ENCODE measurements around the gene PNKD.
A peak's percentile ranks its signal among the peaks of the same experiment; 100 is the strongest.

PNKD gene

DNA sequence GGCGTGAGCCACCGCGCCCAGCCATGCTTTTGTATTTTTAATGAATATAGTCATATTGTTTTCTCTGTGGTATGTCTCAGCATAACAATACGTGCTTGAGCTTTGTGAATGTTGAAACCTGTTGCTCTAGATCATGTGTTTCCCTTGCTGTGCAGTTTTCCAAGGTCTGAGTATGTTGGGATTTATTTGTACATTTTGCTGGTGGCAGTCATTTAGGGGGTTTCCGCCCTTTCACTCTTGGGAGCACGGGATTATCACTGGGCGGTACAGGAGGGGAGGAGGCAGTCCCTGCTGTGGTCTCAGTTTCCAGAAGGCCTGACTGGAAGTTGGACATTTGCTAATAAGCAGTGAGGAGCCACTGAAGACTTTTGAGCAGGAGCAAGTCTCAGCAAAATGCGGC, 61.4 kb downstream of the PNKD start:
- H3K4me3 ChIP-seq (ENCODE audit: low read depth, low read length) = peak overlapping the region; percentile 77
- TF ChIP-seq MYC (IDR thresholded peaks at IDR 0.05; ENCODE audit: low read depth, low read length) = no peak
- TF ChIP-seq, protein P1, sequence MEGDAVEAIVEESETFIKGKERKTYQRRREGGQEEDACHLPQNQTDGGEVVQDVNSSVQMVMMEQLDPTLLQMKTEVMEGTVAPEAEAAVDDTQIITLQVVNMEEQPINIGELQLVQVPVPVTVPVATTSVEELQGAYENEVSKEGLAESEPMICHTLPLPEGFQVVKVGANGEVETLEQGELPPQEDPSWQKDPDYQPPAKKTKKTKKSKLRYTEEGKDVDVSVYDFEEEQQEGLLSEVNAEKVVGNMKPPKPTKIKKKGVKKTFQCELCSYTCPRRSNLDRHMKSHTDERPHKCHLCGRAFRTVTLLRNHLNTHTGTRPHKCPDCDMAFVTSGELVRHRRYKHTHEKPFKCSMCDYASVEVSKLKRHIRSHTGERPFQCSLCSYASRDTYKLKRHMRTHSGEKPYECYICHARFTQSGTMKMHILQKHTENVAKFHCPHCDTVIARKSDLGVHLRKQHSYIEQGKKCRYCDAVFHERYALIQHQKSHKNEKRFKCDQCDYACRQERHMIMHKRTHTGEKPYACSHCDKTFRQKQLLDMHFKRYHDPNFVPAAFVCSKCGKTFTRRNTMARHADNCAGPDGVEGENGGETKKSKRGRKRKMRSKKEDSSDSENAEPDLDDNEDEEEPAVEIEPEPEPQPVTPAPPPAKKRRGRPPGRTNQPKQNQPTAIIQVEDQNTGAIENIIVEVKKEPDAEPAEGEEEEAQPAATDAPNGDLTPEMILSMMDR (IDR thresholded peaks at IDR 0.05; ENCODE audit: low read depth, low read length) = no peak
- TF ChIP-seq POLR2A (IDR thresholded peaks at IDR 0.05; ENCODE audit: extremely low read depth, insufficient read length) = no peak
- TF ChIP-seq, protein P2, sequence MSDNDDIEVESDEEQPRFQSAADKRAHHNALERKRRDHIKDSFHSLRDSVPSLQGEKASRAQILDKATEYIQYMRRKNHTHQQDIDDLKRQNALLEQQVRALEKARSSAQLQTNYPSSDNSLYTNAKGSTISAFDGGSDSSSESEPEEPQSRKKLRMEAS (IDR thresholded peaks at IDR 0.05; ENCODE audit: low read depth, low read length) = no peak
- peak; percentile 57 for DNase-seq (ENCODE audit: low read depth)

DNA sequence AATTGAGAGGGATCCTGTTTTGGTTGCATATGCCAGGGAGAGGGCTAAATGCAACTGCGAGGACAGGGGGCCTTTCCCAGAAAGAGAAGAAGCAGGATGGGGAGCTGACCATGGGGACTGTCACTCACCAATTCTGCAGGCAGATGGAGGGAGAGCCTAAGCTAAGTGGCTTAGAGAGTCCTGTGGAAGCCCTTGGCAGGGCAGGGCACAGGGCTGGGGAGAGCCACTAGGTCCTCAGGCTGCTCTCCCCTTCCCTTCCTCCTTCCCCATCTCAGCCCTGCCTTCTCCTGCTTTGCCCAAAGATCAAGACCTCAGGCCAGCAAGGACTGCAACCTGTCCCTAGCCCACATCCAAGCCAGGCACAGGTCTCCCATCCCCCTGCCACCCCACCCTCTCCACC, 62.0 kb downstream of the PNKD start:
- peak overlapping the region; percentile 77 for H3K4me3 ChIP-seq (ENCODE audit: low read depth, low read length)
- TF ChIP-seq, protein P1 (IDR thresholded peaks at IDR 0.05; ENCODE audit: low read depth, low read length) = no peak
- TF ChIP-seq POLR2A (IDR thresholded peaks at IDR 0.05; ENCODE audit: extremely low read depth, insufficient read length) = no peak
- TF ChIP-seq, protein P2 (IDR thresholded peaks at IDR 0.05; ENCODE audit: low read depth, low read length) = 0 out of 2 replicates have a peak, but pooled peaks have one; percentile 30
- peak; percentile 36; the same call in 1 of the 2 replicates for TF ChIP-seq MYC (IDR thresholded peaks at IDR 0.05; ENCODE audit: low read depth, low read length)
- peak; percentile 66 for DNase-seq (ENCODE audit: low read depth)

DNA sequence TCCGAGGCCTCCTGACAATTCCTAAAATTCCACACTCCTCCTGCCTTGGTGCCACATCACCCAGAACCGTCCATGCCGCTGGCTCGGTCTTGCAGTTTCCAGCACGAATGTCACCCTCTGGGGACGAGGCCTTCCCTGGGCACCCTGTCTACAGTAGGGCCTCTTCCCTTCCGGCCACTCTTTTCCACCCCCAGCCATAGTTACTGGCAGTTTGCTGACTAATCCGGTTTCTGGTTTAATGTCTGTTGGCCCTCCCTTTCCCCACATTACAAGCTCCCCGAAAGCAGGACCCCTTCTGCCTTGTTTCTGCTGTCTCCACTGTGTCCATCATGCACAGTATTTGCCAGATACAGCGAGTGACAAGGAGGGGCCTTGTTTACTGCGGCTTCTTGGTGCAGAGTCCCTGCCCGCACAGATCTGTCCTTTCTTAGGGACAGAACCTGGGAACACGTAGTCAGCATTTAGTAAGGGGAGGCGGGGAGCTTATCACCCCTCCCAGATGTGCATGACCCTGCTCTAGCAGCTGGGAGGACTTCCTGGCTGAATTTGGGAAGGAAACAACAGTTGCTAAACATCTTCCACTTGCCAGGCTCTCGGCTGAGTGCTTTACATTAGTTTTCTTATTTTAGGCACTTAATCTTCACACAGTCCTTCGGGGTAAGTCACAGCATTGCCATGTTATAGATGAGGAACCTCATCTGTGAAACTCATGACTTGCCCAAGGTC, 62.8 kb downstream of the PNKD start:
- DNase-seq (ENCODE audit: low read depth) = peak; percentile 98
- peak; percentile 71 for TF ChIP-seq MYC (IDR thresholded peaks at IDR 0.05; ENCODE audit: low read depth, low read length)
- TF ChIP-seq, protein P2 (IDR thresholded peaks at IDR 0.05; ENCODE audit: low read depth, low read length) = no peak
- peak; percentile 56 for TF ChIP-seq POLR2A (IDR thresholded peaks at IDR 0.05; ENCODE audit: extremely low read depth, insufficient read length)

DNA sequence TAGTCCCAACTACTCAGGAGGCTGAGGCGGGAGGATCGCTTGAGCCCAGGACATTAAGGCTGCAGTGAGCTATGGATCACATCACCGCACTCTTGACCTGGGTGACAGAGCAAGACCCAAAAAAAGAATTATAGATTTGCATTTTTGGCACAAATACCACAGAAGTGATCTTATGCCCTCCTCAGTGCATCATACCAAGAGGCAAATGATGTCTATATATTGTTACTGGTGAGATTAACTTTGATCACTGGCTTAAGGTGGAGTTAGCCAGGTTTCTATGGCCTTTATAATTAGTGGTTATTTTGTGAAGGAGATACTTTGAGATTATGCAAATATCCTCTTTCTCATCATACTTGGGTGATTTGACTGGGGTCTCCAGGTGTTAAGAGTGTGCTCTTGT, 64.2 kb downstream of the PNKD start:
- TF ChIP-seq MYC (IDR thresholded peaks at IDR 0.05; ENCODE audit: low read depth, low read length) (no peak), POLR2A (IDR thresholded peaks at IDR 0.05; ENCODE audit: extremely low read depth, insufficient read length) (no peak)
- TF ChIP-seq, protein P1 (IDR thresholded peaks at IDR 0.05; ENCODE audit: low read depth, low read length) = no peak
- TF ChIP-seq, protein P2 (IDR thresholded peaks at IDR 0.05; ENCODE audit: low read depth, low read length) = no peak
- H3K4me3 ChIP-seq (ENCODE audit: low read depth, low read length) = peak overlapping the region; percentile 29
- DNase-seq (ENCODE audit: low read depth) = no peak

More for the DNA sequence above, 62.8 kb downstream of the PNKD start:
- peak overlapping the region; percentile 77 for H3K4me3 ChIP-seq (ENCODE audit: low read depth, low read length)

DNA sequence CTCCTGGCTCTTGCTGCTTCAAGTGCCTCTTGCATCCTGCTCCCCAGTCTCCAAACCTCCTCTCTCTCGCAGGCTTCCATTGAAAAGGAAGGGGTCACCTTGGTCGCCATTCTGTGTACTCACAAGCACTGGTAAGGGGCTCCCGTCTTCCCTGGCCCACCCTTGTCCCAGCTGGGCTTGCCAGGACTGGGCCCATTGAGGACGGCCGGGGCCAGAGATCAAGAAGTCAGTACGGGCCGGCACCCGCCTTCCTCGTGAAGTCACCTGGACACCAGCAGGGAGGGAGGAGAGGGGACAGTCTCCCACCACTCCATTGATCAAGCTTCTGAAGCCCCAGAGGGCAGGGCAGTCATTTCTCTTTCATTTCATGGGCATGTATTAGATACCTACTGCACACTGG, 70.3 kb downstream of the PNKD start:
- H3K4me3 ChIP-seq (ENCODE audit: low read depth, low read length) = no peak overlapping the region
- DNase-seq (ENCODE audit: low read depth) = no peak
- TF ChIP-seq MYC (IDR thresholded peaks at IDR 0.05; ENCODE audit: low read depth, low read length) (no peak), POLR2A (IDR thresholded peaks at IDR 0.05; ENCODE audit: extremely low read depth, insufficient read length) (no peak)
- TF ChIP-seq, protein P1 (IDR thresholded peaks at IDR 0.05; ENCODE audit: low read depth, low read length) = no peak
- TF ChIP-seq, protein P2 (IDR thresholded peaks at IDR 0.05; ENCODE audit: low read depth, low read length) = no peak

DNA sequence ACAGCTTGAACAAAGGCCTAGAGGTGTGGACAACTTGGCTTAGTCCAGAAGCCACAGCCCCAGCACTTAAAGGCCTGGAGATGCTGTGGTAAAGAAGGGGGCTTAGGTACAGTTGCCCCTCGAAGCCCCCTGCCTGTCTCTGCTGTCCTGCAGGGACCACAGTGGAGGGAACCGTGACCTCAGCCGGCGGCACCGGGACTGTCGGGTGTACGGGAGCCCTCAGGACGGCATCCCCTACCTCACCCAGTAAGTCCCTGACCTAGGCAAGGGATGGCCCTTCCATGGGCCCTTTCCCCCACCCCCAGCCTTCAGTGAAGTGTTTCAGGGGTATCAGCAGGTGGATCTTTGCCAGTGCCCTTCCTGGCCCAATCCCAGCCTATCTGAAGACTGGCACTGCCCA, 71.1 kb downstream of the PNKD start:
- H3K4me3 ChIP-seq (ENCODE audit: low read depth, low read length) = no peak overlapping the region
- TF ChIP-seq, protein P1 (IDR thresholded peaks at IDR 0.05; ENCODE audit: low read depth, low read length) = no peak
- TF ChIP-seq MYC (IDR thresholded peaks at IDR 0.05; ENCODE audit: low read depth, low read length) (no peak), POLR2A (IDR thresholded peaks at IDR 0.05; ENCODE audit: extremely low read depth, insufficient read length) (no peak)
- TF ChIP-seq, protein P2 (IDR thresholded peaks at IDR 0.05; ENCODE audit: low read depth, low read length) = no peak
- DNase-seq (ENCODE audit: low read depth) = no peak

Data from NB4 (cell line).